GM18526 (cell line): ENCODE measurements around the gene PBLD.

ENCODE experiments used
- POLR2A ChIP-seq: IDR thresholded peaks from 3 replicates; pipeline ENCODE4 v1.6.1; 2011; ENCODE audit not compliant: insufficient read length; ENCODE audit errors: extremely low read depth

Gene PBLD

GRCh38 chr10:68302503-68302823 is 30.3 kb downstream of the PBLD start:
- no peak for TF ChIP-seq POLR2A

GRCh38 chr10:68301790-68302502 is 30.8 kb downstream of the PBLD start:
- TF ChIP-seq POLR2A: no peak

DNA sequence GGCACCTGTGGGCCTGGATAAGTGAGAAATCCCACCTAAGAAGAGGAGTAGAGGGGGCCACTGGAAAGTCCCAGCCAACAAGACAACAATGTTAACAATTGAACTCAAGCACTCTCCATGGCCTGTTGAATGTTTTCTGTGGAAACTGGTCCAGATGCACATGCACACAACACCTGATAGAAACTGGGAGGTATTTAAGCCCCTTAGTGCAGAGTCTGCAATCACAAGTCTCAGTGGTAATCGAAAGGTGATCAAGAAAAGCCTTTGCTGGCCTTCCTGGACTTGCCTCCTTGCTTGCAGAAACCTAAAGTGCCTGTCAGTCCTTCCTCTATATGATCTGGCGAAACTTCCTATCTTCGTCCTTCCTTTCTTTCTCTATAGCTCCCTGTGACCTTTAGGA is 31.4 kb downstream of the PBLD start:
- TF ChIP-seq POLR2A: no peak

DNA sequence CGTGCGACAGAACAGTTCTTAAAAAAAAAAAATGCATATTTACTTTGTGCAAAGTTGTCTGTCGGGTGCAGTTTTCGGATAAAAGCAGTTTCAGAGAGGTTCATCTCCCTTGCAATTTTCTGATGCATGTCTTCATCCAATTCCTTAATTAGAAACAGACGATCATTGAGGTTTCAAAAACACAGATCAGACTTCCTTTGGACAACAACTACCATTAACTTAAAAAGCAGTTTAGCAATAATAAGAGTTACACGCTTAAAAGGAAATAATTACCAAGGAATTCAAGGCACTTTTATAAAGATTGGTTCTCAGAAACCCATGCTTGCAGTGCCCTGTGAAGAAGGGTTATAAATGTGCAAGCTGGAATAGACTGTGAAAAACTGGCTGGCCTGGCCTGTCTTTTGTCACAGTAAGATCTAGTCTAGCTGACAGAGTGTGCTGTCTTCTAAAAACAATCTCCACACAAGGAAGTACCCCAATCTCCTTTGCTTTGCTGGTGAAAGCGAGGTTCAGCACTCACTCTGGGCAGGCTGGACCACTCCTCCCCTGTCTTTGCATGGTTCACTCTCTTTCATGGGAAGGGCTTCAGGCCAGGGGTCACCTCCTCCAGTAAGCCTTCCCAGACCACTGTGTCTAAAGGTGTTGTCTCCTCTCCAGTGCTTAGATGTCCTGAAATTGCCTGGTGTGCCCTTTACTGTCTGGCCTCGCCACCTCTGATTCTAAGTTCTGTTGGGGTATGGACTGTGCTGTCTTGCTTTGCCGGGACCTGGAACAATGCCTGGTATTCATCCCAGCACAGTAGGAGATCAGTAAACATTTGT is 35.7 kb downstream of the PBLD start:
- TF ChIP-seq POLR2A: no peak

DNA sequence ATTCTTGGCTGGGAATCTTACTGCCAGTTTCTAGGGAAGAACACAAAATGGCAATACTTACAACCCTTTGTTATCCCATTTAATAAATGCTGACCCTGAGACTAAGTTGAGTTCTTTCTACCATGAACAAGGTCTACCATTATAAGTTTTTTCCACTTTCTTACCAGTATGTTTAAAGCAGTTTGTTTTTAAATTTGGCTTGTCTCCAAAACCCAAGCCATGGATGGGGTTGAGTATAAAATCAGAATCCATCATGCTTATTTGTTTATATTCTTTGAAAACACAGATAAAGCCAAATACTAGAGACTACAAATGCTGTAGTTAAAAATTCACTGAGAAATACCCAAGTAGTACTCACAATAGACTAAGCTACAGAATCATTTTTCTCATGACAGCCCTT is 42.0 kb downstream of the PBLD start:
- no peak for TF ChIP-seq POLR2A

GRCh38 chr10:68288717-68289116 is 44.0 kb downstream of the PBLD start:
- TF ChIP-seq POLR2A: no peak

DNA sequence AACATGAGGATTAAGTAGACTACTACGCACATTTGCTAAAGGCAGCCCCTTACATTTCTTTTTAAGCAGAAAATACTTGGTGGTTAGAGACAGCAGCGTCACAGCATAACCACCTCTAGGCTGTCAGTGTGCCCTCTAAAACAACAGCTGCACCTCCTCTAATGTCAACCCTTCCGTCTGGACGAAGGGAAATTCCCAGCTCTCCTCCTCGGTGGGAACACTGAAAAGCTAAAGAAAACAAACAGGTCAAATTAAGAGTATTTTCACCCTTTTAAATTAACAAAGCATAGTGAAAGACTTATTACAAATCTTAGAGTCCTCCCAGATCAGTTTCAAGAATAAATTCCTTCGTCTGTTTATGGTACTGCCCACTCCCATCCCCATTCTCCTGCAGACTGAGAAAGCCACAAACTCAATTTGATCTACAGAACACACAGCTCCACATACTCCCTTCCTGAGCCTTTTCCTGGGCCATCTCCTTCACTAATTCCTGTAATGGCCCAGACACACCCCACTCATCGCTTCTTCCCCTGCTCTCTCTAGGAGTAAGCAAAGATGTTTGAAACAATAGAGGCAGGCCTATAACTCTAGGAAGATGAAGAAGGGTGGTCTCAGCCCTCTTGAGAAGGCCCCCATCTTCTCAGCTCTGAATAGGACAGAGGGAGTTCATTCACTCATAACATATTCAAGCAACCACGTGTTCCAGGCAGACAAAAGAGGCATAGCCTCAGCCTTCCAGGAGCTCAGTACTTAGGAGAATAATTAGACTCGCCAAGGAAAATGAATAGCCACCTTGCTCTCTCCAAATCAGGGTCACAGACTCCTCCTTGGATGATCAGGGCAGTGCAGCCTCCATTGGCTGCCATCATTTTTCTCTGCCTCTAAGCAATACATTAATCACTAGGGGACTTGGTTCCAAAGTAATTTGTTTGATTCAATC is 48.4 kb downstream of the PBLD start:
- TF ChIP-seq POLR2A: no peak

GRCh38 chr10:68280758-68281157 is 52.0 kb downstream of the PBLD start:
- no peak for TF ChIP-seq POLR2A

DNA sequence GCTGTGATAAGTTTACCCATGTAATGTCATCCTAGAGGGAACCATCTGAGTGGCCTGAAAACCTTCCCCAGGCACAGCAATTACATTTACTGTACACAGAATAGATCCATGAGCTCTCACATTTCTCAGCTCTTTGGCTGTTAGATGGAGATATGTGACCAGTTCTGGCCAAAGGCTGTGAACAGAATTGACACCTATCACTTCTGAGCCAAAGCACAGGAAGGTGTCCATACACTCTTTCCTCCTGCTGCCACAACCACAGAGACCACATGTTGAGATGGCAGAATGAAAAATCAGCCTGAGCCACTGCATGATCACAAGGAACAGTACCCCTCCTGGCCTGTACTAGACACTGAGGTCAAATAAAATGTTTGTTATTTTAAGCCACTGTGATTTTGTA is 56.5 kb downstream of the PBLD start:
- no peak for TF ChIP-seq POLR2A

GRCh38 chr10:68275600-68276126 is 57.1 kb downstream of the PBLD start:
- no peak for TF ChIP-seq POLR2A

DNA sequence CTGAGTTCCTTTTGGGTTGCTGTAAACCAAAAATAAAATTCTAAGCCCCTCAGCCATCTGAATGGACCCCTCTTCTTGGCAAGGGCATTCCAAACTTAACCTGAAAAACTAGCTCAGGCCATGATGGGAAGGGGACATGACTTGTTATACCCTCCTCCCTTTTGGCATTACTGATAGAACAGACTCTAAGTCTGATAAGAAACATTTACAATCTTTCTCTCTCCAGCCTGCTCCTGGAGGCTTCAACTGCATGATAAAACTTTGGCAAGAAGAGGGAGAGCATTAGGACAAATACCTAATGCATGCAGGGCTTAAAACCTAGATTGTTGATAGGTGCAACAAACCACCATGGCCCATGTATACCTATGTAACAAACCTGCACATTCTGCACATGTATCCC is 59.9 kb downstream of the PBLD start:
- TF ChIP-seq POLR2A: no peak

- TF ChIP-seq POLR2A: no peak
Observed at GRCh38 chr10:68271196-68271882, 61.4 kb downstream of the PBLD start.

DNA sequence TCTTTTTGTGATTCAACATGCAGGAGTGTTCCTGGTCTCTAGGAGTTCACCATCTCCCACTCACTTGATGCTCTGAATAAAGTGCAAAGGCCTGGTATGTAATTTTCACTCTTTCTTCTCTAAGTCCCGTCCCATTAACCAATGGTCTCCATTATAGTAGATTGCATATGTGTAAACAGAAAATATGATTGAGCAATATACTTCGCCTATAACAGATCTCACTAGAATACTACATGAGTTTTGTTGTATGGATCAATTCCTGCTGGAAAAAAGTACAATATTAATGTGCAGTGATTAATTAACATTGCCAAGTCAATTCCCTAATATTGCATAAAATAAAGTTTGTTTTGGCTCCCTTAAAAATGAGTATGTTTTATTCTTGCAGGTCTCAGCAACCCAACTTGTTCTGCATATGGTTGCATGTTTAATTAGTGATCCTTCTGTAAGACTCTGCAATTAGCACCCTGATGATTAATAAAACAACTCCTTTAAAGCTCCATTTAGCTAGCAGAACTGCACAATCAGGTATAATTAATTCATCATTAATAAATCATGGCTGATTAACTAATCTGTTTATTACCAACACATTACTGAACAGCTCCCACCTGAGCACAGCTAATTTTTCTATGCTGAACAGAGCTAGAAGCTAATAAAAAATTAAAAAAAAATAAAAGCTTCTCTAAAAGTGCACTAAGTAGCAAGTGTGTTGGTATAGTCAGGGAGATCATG is 63.0 kb downstream of the PBLD start:
- TF ChIP-seq POLR2A: no peak

GRCh38 chr10:68261132-68261856 is 71.4 kb downstream of the PBLD start:
- no peak for TF ChIP-seq POLR2A

- no peak for TF ChIP-seq POLR2A
Observed at GRCh38 chr10:68253346-68253745, 79.4 kb downstream of the PBLD start.
